Natural killer cell (primary cell): ENCODE results near the gene CCDC88C. TPM values are rescaled to one million over a fixed set of nuclear protein-coding genes. Genes with fewer than 3 reads are reported as not detected.

Experiments used
- ATAC-seq, 3 donors: fragments of 150-1000 bp in 2 of 3; fragments of 200-7000 bp in 1 of 3; cut with Tn5 transposase; 1 replicate in 1 of 3; 2 replicates in 2 of 3; pipeline ENCODE4 v1.10.0; 2021; ENCODE audit warnings: mild to moderate bottlenecking in 2 of 3, moderate library complexity in 2 of 3
- DNase-seq, 2 donors: peaks; one replicate each; pipeline versions ENCODE4 v3.0.0 to v3.0.0-alpha.2; 2013 to 2021; ENCODE audit warnings: mixed read lengths in 1 of 2
- H3K27ac ChIP-seq: one replicate; pipeline ENCODE4 v1.5.1; 2013; ENCODE audit warnings: mild to moderate bottlenecking, low read length
- H3K27me3 ChIP-seq: one replicate; pipeline ENCODE4 v1.6.1; 2013; ENCODE audit warnings: low read length; ENCODE audit not compliant: control insufficient read depth, insufficient read depth
- H3K36me3 ChIP-seq: one replicate; pipeline ENCODE4 v1.6.1; 2013; ENCODE audit warnings: low read length; ENCODE audit not compliant: control insufficient read depth, insufficient read depth
- H3K4me1 ChIP-seq: one replicate; pipeline ENCODE4 v1.6.1; 2013; ENCODE audit warnings: low read length; ENCODE audit not compliant: control insufficient read depth, insufficient read depth
- H3K4me3 ChIP-seq: one replicate; pipeline ENCODE4 v1.5.1; 2013; ENCODE audit warnings: low read length
- H3K9me3 ChIP-seq: one replicate; pipeline ENCODE4 v1.6.1; 2013; ENCODE audit warnings: low read length; ENCODE audit not compliant: control insufficient read depth, insufficient read depth
- H3K27ac Mint-ChIP-seq, 2 donors: one replicate each; pipeline ENCODE4 v1.8.0; 2022; ENCODE audit warnings: mild to moderate bottlenecking in 2 of 2, mixed read lengths in 2 of 2, moderate library complexity in 1 of 2
- H3K27me3 Mint-ChIP-seq, 2 donors: one replicate each; pipeline ENCODE4 v1.8.0; 2022; ENCODE audit warnings: low read depth in 2 of 2, mixed read lengths in 2 of 2
- H3K36me3 Mint-ChIP-seq: one replicate; pipeline ENCODE4 v1.8.0; 2022; ENCODE audit warnings: mixed read lengths
- H3K4me1 Mint-ChIP-seq, 2 donors: one replicate each; pipeline ENCODE4 v1.8.0; 2022; ENCODE audit warnings: mixed read lengths in 2 of 2
- H3K4me3 Mint-ChIP-seq: one replicate; pipeline ENCODE4 v1.8.0; 2022; ENCODE audit warnings: mild to moderate bottlenecking, moderate library complexity, mixed read lengths
- H3K9me3 Mint-ChIP-seq, 2 donors: one replicate each; pipeline ENCODE4 v1.8.0; 2022; ENCODE audit warnings: mixed read lengths in 2 of 2
- CTCF ChIP-seq: fragments of 200-600 bp; IDR thresholded peaks from one replicate; pipeline ENCODE4 v1.8.0; 2022; ENCODE audit warnings: antibody characterized with exemption
- WGBS: methylation state at CpG from one replicate; pipeline ENCODE4 v1.1.7; 2013; ENCODE audit warnings: missing lambda C conversion rate; ENCODE audit not compliant: insufficient coverage; 5-methylcytosine and 5-hydroxymethylcytosine counted together
- intact Hi-C: fragments of 100-400 bp; cut with micrococcal nuclease; formaldehyde crosslinking; loops from one replicate; pipeline ENCODE4 v1.14.2; 2022
- total RNA-seq, 4 donors: library from RNA; stranded (reverse); fragments of 120-200 nt in 1 of 4; gene quantifications; one replicate each; pipeline versions ENCODE4 v1.2.3 to v1.2.4, GENCODE V29; 2013 to 2022

CCDC88C gene
- total RNA-seq, 3 donors from 2014 or later (not counting 1 experiment from before 2014, with no cell fraction given), result 432 to 516 (median 438) TPM

- Mint-ChIP-seq H3K27ac (no peak overlapping the region), H3K4me1 (peaks cover 19 to 23% of the 10 kb centered on the region in 2 donors), H3K4me3 (no peak overlapping the region), H3K36me3 (peaks cover 12% of the 10 kb centered on the region), H3K9me3 (no peaks in the 10 kb centered on the region), H3K27me3 (no peaks in the 10 kb centered on the region)
- DNase-seq, result no peak
- 96% methylated on average over 5 of the region's 5 CpGs for WGBS
- H3K9me3 ChIP-seq, result no peaks in the 10 kb centered on the region
- no peak for ATAC-seq
- H3K4me3 ChIP-seq, result no peak overlapping the region
- no peak for TF ChIP-seq CTCF
- H3K27me3 ChIP-seq, result no peaks in the 10 kb centered on the region
- intact Hi-C loops, result no loop called here
- peaks cover 96% of the 10 kb centered on the region for H3K36me3 ChIP-seq
- H3K27ac ChIP-seq, result no peak overlapping the region
- H3K4me1 ChIP-seq, result peaks cover 16% of the 10 kb centered on the region
Observed at GRCh38 chr14:91278383-91278715, 139.3 kb downstream of the CCDC88C start.

GRCh38 chr14:91277546-91278382, 139.9 kb downstream of the CCDC88C start:
- no peak for DNase-seq
- Histone ChIP-seq H3K36me3 (peaks cover 96% of the 10 kb centered on the region), H3K4me3 (no peak overlapping the region), H3K4me1 (peaks cover 11% of the 10 kb centered on the region), H3K27me3 (no peaks in the 10 kb centered on the region), H3K27ac (no peak overlapping the region), H3K9me3 (no peaks in the 10 kb centered on the region)
- H3K36me3 Mint-ChIP-seq, result peaks cover 12% of the 10 kb centered on the region
- H3K9me3 Mint-ChIP-seq, result no peaks in the 10 kb centered on the region
- H3K27ac Mint-ChIP-seq, result peak overlapping the region in 1 of 2 donors; percentile 8
- 97% methylated on average over 30 of the region's 30 CpGs for WGBS
- ATAC-seq, result peak in 1 of 3 donors; percentile 6
- intact Hi-C loops, result no loop called here
- no peaks in the 10 kb centered on the region for H3K27me3 Mint-ChIP-seq
- TF ChIP-seq CTCF, result no peak
- no peak overlapping the region for H3K4me3 Mint-ChIP-seq
- peaks cover 13 to 17% of the 10 kb centered on the region in 2 donors for H3K4me1 Mint-ChIP-seq

GRCh38 chr14:91274796-91275195, 142.8 kb downstream of the CCDC88C start:
- no peak for DNase-seq
- H3K4me1 Mint-ChIP-seq, result peaks cover under 1 to 11% of the 10 kb centered on the region in 2 donors
- Histone ChIP-seq H3K36me3 (peaks cover 87% of the 10 kb centered on the region), H3K9me3 (no peaks in the 10 kb centered on the region), H3K4me1 (peaks cover 6% of the 10 kb centered on the region), H3K4me3 (no peak overlapping the region), H3K27ac (no peak overlapping the region), H3K27me3 (no peaks in the 10 kb centered on the region)
- no peaks in the 10 kb centered on the region for H3K27me3 Mint-ChIP-seq
- H3K27ac Mint-ChIP-seq, result peak overlapping the region; percentile 57 to 71
- ATAC-seq, result no peak
- TF ChIP-seq CTCF, result no peak
- no peak overlapping the region for H3K4me3 Mint-ChIP-seq
- intact Hi-C loops, result no loop called here
- no peaks in the 10 kb centered on the region for H3K36me3 Mint-ChIP-seq
- WGBS, result 92% methylated on average over 9 of the region's 9 CpGs
- no peaks in the 10 kb centered on the region for H3K9me3 Mint-ChIP-seq
